AG04450 (cell line): ENCODE data around the gene SFXN5. TPM values are rescaled to one million over a fixed set of nuclear protein-coding genes. Genes with fewer than 3 reads are reported as not detected.

Experiments
- CTCF ChIA-PET: fragments of 300-600, 350-600 bp; formaldehyde crosslinking; extraction: SDS; loops from one replicate; lab custom pipeline; 2022; ENCODE audit warnings: antibody characterized with exemption, inconsistent platforms; lab: Charles Lee
- POLR2A ChIA-PET: fragments of 350-600 bp; formaldehyde crosslinking; extraction: SDS; loops from one replicate; lab custom pipeline; 2021; ENCODE audit warnings: antibody characterized with exemption, inconsistent platforms; lab: Yijun Ruan, JAX
- DNase-seq: peaks from one replicate; pipeline ENCODE4 v3.0.0-alpha.2; 2011; ENCODE audit warnings: low read depth, low spot score
- H3K27ac ChIP-seq: one replicate; pipeline ENCODE4 v1.5.1; 2012; ENCODE audit warnings: low read depth, low read length, control low read depth
- H3K27me3 ChIP-seq: one replicate; pipeline ENCODE4 v1.6.0; 2012; ENCODE audit warnings: low read length; ENCODE audit not compliant: control insufficient read depth, insufficient read depth
- H3K4me3 ChIP-seq: 2 replicates; pipeline ENCODE4 v1.5.1; 2011; ENCODE audit warnings: mild to moderate bottlenecking, low read depth, low read length, control low read depth
- H3K9me3 ChIP-seq: 2 replicates; pipeline ENCODE4 v1.5.1; 2012; ENCODE audit warnings: low read length; ENCODE audit not compliant: control insufficient read depth, insufficient read depth
- polyA plus RNA-seq: library from polyadenylated mRNA; depleted of rRNA; stranded (reverse); fragments of >200 nt; gene quantifications from 2 replicates; pipeline ENCODE4 v1.2.3, GENCODE V29; 2011
- TF ChIP-seq, protein P1 (sequence below): IDR thresholded peaks from 2 replicates; pipeline ENCODE4 v1.5.1; 2011; ENCODE audit warnings: low read depth, low read length, control low read depth, inconsistent platforms

Gene SFXN5
- polyA plus RNA-seq, 1 experiment: 11.8 TPM

DNA sequence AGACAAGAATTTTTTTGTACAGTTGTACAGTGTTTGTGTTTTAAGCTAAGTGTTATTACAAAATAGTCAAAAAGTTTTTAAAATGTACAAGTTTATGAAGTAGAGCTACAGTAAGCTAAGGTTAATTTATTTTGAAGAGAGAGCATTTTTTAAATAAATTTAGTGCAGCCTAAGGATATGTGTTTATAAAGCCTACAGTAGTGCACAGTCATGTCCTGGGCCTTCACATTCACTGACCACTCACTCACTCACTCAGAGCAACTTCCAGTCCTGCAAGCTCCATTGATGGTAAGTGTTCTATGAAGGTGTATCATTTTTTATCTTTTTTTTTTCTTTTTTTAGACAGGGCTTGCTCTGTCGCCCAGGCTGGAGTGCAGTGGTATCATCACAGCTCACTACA lies 44.2 kb downstream of the SFXN5 start:
- TF ChIP-seq, protein P1, sequence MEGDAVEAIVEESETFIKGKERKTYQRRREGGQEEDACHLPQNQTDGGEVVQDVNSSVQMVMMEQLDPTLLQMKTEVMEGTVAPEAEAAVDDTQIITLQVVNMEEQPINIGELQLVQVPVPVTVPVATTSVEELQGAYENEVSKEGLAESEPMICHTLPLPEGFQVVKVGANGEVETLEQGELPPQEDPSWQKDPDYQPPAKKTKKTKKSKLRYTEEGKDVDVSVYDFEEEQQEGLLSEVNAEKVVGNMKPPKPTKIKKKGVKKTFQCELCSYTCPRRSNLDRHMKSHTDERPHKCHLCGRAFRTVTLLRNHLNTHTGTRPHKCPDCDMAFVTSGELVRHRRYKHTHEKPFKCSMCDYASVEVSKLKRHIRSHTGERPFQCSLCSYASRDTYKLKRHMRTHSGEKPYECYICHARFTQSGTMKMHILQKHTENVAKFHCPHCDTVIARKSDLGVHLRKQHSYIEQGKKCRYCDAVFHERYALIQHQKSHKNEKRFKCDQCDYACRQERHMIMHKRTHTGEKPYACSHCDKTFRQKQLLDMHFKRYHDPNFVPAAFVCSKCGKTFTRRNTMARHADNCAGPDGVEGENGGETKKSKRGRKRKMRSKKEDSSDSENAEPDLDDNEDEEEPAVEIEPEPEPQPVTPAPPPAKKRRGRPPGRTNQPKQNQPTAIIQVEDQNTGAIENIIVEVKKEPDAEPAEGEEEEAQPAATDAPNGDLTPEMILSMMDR: no peak
- no peak for DNase-seq
- ChIA-PET CTCF (interaction anchor here (0.7 to 1.4 kb wide), 4 partner anchors 12 to 150 kb away, joined by 3 to 7 read pairs (median 4); no protein-coding TSS in a partner anchor), POLR2A (no interaction called here)
- H3K9me3 ChIP-seq: no peaks in the 10 kb centered on the region
- H3K27ac ChIP-seq: peak overlapping the region; percentile 3
- no peak overlapping the region for H3K4me3 ChIP-seq
- no peaks in the 10 kb centered on the region for H3K27me3 ChIP-seq

DNA sequence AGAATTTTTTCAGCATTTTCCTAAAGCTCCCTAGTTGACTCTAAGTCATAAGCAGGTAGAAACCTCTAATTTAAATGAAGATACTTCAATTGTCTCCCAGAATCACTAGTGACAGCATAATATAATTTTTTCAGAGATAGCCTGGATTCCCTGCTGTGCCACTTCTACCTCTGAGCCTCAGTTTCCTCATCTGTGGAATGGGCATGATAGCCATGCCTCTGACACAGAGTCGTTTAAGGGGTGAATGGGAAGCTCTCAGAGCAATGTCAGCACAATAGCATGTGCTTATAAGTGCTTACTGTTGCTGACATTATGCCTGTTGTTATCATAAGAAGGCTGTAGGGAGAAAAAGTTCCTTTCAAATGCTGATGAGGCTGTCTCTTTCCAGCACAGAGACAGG lies 48.0 kb downstream of the SFXN5 start:
- Histone ChIP-seq H3K27ac (no peak overlapping the region), H3K4me3 (no peak overlapping the region), H3K27me3 (no peaks in the 10 kb centered on the region), H3K9me3 (no peaks in the 10 kb centered on the region)
- CTCF ChIA-PET: no interaction called here
- POLR2A ChIA-PET: no interaction called here
- no peak for DNase-seq
- TF ChIP-seq, protein P1: no peak

DNA sequence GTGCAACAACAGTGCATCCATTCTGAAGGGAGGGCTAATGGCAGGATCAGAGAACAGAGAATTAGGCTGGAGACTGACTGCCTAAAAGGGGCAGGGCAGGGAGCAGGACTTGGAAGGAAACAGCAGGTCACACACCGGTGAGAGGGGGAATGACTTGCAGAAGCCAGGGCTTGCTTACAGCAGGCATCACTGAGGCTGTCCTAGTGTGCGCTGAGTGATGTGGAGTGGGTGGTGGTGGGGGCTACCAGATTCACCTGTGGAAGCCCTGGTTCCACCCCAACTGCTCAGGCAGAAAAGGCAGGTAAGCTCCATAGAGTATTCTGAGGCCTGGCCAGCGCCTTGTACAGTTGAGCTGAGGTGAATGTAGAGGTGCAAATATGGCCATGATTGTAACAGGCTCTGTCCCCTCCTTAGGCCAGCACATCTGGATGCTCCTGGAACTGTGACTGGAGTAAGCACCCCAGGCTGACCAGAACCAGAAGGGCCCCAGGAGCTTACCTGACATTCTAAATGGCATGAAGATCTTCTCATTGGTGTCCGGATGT lies 49.4 kb downstream of the SFXN5 start:
- DNase-seq: no peak
- Histone ChIP-seq H3K27ac (no peak overlapping the region), H3K4me3 (no peak overlapping the region), H3K27me3 (no peaks in the 10 kb centered on the region), H3K9me3 (no peaks in the 10 kb centered on the region)
- CTCF ChIA-PET: interaction anchor here (0.6 to 1.0 kb wide), 2 partner anchors 30 to 36 kb away, joined by 3 read pairs; no protein-coding TSS in a partner anchor
- TF ChIP-seq, protein P1: no peak
- POLR2A ChIA-PET: no interaction called here

DNA sequence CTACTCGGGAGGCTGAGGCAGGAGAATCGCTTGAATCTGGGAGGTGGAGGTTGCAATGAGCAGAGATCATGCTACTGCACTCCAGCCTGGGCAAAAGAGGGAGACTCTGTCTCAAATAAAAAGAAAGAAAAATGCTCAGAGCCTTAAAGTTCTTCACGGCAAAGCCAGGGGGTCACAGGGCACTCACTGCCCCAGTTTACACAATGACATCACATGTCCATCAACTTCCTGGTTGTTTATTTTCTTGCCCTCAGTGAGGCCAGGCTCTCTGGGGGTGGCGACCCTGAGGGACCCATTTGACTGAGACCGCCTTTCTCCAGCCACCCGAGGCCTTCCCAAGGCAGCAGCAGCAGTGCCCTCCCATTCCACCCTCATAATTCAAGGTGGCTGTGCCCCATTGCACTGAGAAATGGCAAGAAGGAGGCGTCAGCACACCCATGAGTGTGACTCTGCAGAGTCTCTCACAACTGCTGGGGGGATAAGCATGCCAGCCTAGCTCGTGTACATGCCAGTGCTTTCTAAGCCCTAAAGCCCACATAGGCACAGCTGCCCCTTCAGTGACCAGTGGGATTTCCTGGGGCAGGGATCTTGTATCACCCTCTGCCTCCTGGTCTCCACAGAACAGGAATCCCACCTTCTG lies 50.0 kb downstream of the SFXN5 start:
- POLR2A ChIA-PET: no interaction called here
- TF ChIP-seq, protein P1: no peak

More for the DNA sequence above, 50.0 kb downstream of the SFXN5 start:
- no peak for DNase-seq
- CTCF ChIA-PET: interaction anchor here (1.2 kb wide), 1 partner anchor 156 kb away, joined by 4 read pairs; no protein-coding TSS in a partner anchor
- Histone ChIP-seq H3K27me3 (no peaks in the 10 kb centered on the region), H3K27ac (peak overlapping the region; percentile 39), H3K4me3 (no peak overlapping the region), H3K9me3 (no peaks in the 10 kb centered on the region)
